Psoas muscle (tissue), 8 donors: Measurements from ENCODE around the gene KRT25. TPM values are rescaled to one million over a fixed set of nuclear protein-coding genes. Genes with fewer than 3 reads are reported as not detected.

ENCODE experiments used
- ATAC-seq, 4 donors: fragments of 200-7000 bp; cut with Tn5 transposase; one replicate each; pipeline ENCODE4 v1.9.1; 2020; ENCODE audit warnings: moderate library complexity in 3 of 4, mild to moderate bottlenecking in 2 of 4
- DNase-seq, 2 donors: peaks; one replicate each; pipeline ENCODE4 v3.0.0-alpha.2; 2020
- H3K27ac ChIP-seq: fragments of 200-600 bp; one replicate; pipeline ENCODE4 v1.8.0; 2022
- H3K27me3 ChIP-seq, 3 donors: fragments of 200-600 bp in 1 of 3; one replicate each; pipeline versions ENCODE4 v1.6.1 to v1.8.0; 2013 to 2022; ENCODE audit warnings: low read length in 2 of 3, mild to moderate bottlenecking in 2 of 3, moderate library complexity in 1 of 3; ENCODE audit not compliant: insufficient read depth in 3 of 3
- H3K36me3 ChIP-seq, 2 donors: fragments of 200-600 bp in 1 of 2; one replicate each; pipeline versions ENCODE4 v1.6.1 to v1.8.0; 2013 to 2022; ENCODE audit warnings: low read depth in 1 of 2, mild to moderate bottlenecking in 1 of 2, moderate library complexity in 1 of 2; ENCODE audit not compliant: insufficient read depth in 1 of 2
- H3K4me1 ChIP-seq: fragments of 200-600 bp; one replicate; pipeline ENCODE4 v1.8.0; 2022
- H3K4me3 ChIP-seq: fragments of 200-600 bp; one replicate; pipeline ENCODE4 v1.8.0; 2022; ENCODE audit warnings: mild to moderate bottlenecking
- H3K9me3 ChIP-seq: fragments of 200-600 bp; one replicate; pipeline ENCODE4 v1.8.0; 2022
- WGBS, 3 donors: extraction: QIAGEN DNeasy Blood & Tissue Kit; methylation state at CpG; one replicate each; pipeline versions ENCODE4 v1.1.6 to v1.1.7; 2013; 5-methylcytosine and 5-hydroxymethylcytosine counted together
- intact Hi-C, 2 donors: fragments of 100-400 bp; cut with DNase I; formaldehyde crosslinking; loops; one replicate each; pipeline versions ENCODE4 v1.11.0 to v1.14.2; 2022
- polyA plus RNA-seq, 3 donors: library from polyadenylated mRNA; stranded (reverse); fragments of 200-250 nt; gene quantifications; one replicate each; pipeline ENCODE4 v1.2.3, GENCODE V29; 2013
- total RNA-seq, 4 donors: library from RNA; stranded (reverse); fragmentation: NEBNext Ultra II Directional in 2 of 4; extraction: Animal tissue kit (Norgen Biotek cat#: 25700) in 2 of 4; gene quantifications; one replicate each; pipeline versions ENCODE4 v1.2.1 to v1.2.4, GENCODE V29; 2021 to 2023
- TF ChIP-seq, protein P1 (sequence below): fragments of 200-600 bp; IDR thresholded peaks from one replicate; pipeline ENCODE4 v1.8.0; 2022; ENCODE audit warnings: antibody characterized with exemption
- donor health status: healthy with polysubstance abuse.
- donor health status: DM: no; HTN: no; CAD: no; lungs with moderate emphysema.
- donor health status: Bipolar disorder and iron deficiency.
- donor health status: healthy.
- donor health status: DM: yes; HTN: yes; CAD: no.
- donor health status: DM: no; HTN: no; CAD: no.
- donor health status: DM: no; HTN: no; CAD: no.
- donor health status: DM: yes; HTN: yes; CAD: no.

KRT25 gene
- total and polyA plus RNA-seq, 7 donors = 0.03 TPM; not detected in 6

DNA sequence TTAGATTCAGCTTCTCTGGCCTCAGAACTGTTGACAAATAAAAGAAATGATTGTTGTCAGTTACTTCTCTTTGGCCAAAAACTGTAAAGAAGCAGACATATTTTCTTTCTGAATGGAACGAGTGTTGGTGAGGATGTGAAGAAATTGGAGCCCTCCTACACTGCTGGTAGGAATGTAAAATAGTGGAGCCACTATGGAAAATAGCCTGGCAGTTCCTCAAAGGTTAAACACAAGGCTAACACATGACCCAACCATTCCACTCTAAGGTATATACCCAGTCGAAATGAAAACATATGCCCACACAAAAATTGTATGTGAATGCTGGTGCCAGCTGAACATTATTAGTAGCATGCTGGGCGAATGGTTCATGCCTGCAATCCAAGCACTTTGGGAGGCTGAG is 37.4 kb downstream of the KRT25 start:
- intact Hi-C loops = no loop called here
- ATAC-seq (no peak), DNase-seq (no peak)
- no peak overlapping the region for H3K27ac ChIP-seq
- no peaks in the 10 kb centered on the region for H3K4me1 ChIP-seq
- H3K4me3 ChIP-seq = no peak overlapping the region
- no peaks in the 10 kb centered on the region for H3K9me3 ChIP-seq
- TF ChIP-seq, protein P1, sequence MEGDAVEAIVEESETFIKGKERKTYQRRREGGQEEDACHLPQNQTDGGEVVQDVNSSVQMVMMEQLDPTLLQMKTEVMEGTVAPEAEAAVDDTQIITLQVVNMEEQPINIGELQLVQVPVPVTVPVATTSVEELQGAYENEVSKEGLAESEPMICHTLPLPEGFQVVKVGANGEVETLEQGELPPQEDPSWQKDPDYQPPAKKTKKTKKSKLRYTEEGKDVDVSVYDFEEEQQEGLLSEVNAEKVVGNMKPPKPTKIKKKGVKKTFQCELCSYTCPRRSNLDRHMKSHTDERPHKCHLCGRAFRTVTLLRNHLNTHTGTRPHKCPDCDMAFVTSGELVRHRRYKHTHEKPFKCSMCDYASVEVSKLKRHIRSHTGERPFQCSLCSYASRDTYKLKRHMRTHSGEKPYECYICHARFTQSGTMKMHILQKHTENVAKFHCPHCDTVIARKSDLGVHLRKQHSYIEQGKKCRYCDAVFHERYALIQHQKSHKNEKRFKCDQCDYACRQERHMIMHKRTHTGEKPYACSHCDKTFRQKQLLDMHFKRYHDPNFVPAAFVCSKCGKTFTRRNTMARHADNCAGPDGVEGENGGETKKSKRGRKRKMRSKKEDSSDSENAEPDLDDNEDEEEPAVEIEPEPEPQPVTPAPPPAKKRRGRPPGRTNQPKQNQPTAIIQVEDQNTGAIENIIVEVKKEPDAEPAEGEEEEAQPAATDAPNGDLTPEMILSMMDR = no peak
- H3K27me3 ChIP-seq = peaks cover 0 to 10% (median 0%) of the 10 kb centered on the region in 3 donors
- no peaks in the 10 kb centered on the region for H3K36me3 ChIP-seq
- WGBS, 3 donors = 55 to 64% (median 59%) methylated on average over 3 of the region's 3 CpGs

DNA sequence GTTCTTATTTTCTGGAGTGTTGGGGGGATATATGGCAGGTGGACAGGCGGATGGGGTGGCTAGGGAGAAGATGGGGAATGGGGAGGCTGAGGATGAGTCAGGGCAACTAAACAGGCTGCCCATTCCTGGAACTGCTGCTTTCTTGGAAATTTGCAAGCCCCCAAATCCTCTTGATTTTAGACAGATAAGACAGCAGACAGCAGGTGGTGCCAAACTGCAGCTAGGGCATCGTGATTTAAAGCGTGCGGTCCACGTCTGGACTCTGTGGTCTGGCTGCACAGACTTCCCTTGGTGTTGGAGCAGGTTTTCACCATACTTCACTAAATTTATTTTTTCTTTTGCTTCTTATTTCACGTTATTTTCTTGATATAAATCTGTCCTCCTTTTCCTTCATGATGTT is 40.7 kb downstream of the KRT25 start:
- intact Hi-C loops = no loop called here
- TF ChIP-seq, protein P1 = no peak
- WGBS, 3 donors = 40 to 50% (median 41%) methylated on average over 6 of the region's 6 CpGs
- no peak for DNase-seq
- H3K27me3 ChIP-seq = peaks cover 0 to 10% (median 0%) of the 10 kb centered on the region in 3 donors
- no peaks in the 10 kb centered on the region for H3K9me3 ChIP-seq
- no peaks in the 10 kb centered on the region for H3K36me3 ChIP-seq
- no peaks in the 10 kb centered on the region for H3K4me1 ChIP-seq
- H3K27ac ChIP-seq = no peak overlapping the region
- no peak overlapping the region for H3K4me3 ChIP-seq
- ATAC-seq = no peak

DNA sequence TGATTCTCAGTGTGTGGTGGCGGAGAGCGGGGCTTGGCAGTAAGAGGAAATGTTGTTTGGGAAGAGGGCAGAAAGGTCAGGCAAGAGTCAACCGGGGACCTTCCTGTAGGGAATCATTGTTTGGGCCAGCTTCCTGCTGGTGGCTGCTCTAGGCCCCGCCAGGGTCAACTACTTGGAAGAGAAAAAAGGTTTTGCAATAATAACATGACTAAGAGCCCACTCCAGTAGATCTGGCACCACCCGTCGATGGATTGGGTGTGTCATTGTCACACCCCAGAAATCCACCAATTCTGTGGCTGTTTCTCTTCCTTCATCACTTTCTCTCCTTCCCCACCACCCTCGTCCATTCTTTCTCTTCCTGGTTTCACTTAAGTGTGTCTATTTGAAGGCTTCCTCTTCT is 47.4 kb downstream of the KRT25 start:
- ATAC-seq (peak in 3 of 4 donors; percentile 35 to 65 (median 59)), DNase-seq (peak; percentile 25 to 69)
- Histone ChIP-seq H3K27ac (no peak overlapping the region), H3K4me1 (no peaks in the 10 kb centered on the region), H3K4me3 (no peak overlapping the region), H3K36me3 (no peaks in the 10 kb centered on the region), H3K9me3 (no peaks in the 10 kb centered on the region), H3K27me3 (peaks cover 0 to 9% (median 0%) of the 10 kb centered on the region in 3 donors)
- WGBS, 3 donors = 44 to 55% (median 49%) methylated on average over 7 of the region's 7 CpGs
- intact Hi-C loops = no loop called here
- TF ChIP-seq, protein P1 = no peak

DNA sequence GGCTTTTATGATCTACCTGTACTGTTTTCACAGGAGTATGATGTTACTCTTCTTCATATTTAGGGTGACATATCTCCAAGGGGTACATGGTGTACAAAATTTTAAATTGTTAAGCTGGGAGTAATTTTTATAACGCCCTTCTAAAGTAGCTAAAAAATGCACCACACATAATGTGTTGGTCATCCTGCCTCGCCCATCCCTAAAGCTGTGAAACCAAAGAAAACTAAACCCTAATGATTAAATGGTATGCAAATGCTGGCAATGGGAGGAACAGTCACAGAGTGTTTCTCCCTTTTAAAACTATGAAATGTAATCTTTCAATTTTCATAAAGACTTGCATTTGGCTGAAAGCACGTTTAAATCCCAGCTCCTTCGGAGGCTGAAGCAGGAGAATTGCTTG is 49.5 kb downstream of the KRT25 start:
- TF ChIP-seq, protein P1 = no peak
- no peak for DNase-seq
- H3K27me3 ChIP-seq = peaks cover 0 to 9% (median 0%) of the 10 kb centered on the region in 3 donors
- intact Hi-C loops = no loop called here
- no peak overlapping the region for H3K27ac ChIP-seq
- no peak for ATAC-seq
- no peak overlapping the region for H3K4me3 ChIP-seq
- no peaks in the 10 kb centered on the region for H3K9me3 ChIP-seq
- no peaks in the 10 kb centered on the region for H3K4me1 ChIP-seq
- H3K36me3 ChIP-seq = no peaks in the 10 kb centered on the region
- WGBS, 3 donors = 25 to 38% (median 35%) methylated on average over 4 of the region's 4 CpGs

DNA sequence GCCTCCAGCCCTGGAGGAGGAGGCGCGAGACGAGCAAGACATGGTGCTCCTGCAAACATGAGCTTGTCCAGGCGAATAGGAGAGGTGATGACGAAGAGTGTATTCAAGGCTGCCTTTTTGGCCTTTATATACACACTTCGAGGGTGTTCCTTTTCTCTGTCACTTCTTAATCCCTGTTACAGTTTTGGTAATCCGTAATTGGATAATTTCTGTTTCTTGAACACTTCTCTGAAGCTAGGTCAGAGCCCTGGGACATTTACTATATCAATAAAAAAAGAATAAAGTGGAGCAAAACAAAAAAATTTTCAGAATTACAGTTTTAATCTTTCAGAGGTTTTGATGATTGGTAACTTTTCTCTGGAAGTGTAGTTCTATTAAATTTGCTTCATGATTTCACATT is 51.5 kb downstream of the KRT25 start, which contains the start of gene KRT24:
Gene KRT24 (minus strand): TSS at position 101 of the 400 bp plus-strand sequence. CDS start 59 bp downstream, at position 42.
- TF ChIP-seq, protein P1 = no peak
- Histone ChIP-seq H3K9me3 (no peaks in the 10 kb centered on the region), H3K4me3 (no peak within 1 kb of the TSS), H3K36me3 (no peaks in the 10 kb centered on the region), H3K27ac (no peak within 1 kb of the TSS), H3K4me1 (peaks cover 10% of the 10 kb centered on the region), H3K27me3 (peaks cover 0 to 9% (median 0%) of the 10 kb centered on the region in 3 donors)
- whole genome bisulfite sequencing, 3 donors = 80 to 85% (median 84%) methylated on average over 7 of the region's 7 CpGs
- ATAC-seq (no peak), DNase-seq (no peak)
- intact Hi-C loops = no loop called here
